ENCODE results near the gene MFF.

DNA sequence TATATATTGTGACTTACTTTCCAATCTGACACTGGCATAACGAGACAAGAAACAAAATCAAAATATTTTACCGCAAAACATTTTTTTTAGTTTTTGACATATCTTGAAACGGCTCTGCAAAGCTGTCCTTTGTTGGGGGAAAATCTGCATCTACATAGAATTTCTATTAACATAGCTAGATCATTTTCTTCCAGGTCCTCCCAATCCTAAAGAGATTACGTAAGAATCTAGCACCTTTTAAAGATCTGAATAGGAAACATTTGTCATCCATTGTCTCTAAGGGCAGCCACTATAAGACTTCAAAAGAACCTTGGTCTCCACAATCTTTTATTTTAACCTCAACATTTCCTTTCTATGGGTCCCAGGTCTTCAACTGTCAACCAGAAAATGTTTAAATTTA lies 1.2 kb upstream of the MFF start:
- TF ChIP-seq, protein P1, sequence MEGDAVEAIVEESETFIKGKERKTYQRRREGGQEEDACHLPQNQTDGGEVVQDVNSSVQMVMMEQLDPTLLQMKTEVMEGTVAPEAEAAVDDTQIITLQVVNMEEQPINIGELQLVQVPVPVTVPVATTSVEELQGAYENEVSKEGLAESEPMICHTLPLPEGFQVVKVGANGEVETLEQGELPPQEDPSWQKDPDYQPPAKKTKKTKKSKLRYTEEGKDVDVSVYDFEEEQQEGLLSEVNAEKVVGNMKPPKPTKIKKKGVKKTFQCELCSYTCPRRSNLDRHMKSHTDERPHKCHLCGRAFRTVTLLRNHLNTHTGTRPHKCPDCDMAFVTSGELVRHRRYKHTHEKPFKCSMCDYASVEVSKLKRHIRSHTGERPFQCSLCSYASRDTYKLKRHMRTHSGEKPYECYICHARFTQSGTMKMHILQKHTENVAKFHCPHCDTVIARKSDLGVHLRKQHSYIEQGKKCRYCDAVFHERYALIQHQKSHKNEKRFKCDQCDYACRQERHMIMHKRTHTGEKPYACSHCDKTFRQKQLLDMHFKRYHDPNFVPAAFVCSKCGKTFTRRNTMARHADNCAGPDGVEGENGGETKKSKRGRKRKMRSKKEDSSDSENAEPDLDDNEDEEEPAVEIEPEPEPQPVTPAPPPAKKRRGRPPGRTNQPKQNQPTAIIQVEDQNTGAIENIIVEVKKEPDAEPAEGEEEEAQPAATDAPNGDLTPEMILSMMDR (conservative IDR thresholded peaks at IDR 0.05; ENCODE audit: low read depth, low read length), result no peak
- TF ChIP-seq RCOR1 (IDR thresholded peaks at IDR 0.05; ENCODE audit: insufficient replicate concordance, low read length), result no peak
- TF ChIP-seq POLR2A (IDR thresholded peaks at IDR 0.05; ENCODE audit: low read depth, low read length), result no peak
- TF ChIP-seq RFX5 (IDR thresholded peaks at IDR 0.05; ENCODE audit: low read depth, low read length), result no peak
- TF ChIP-seq RAD21 (IDR thresholded peaks at IDR 0.05; ENCODE audit: low read length), result no peak
- no peak for TF ChIP-seq CEBPB (IDR thresholded peaks at IDR 0.05; ENCODE audit: low read depth, low read length)
- no peak for TF ChIP-seq NFE2L2 (IDR thresholded peaks at IDR 0.05; ENCODE audit: low read depth, low read length)
